Tongue (tissue), 2 donors: Measurements from ENCODE around the gene THAP5. TPM values are rescaled to one million over a fixed set of nuclear protein-coding genes. Genes with fewer than 3 reads are reported as not detected.
"Not testable (repeated sequence)": the region's sequence is repeated elsewhere in the genome, so short reads cannot be mapped to it uniquely, and the experiment has no call there.

Experiments
- DNase-seq: peaks from one replicate; pipeline ENCODE4 v3.0.0-alpha.2; 2015
- total RNA-seq: library from RNA; depleted of rRNA; stranded (reverse); fragments of >200 nt; gene quantifications from one replicate; pipeline ENCODE4 v1.2.3, GENCODE V29; 2014

Gene THAP5
- total RNA-seq, 1 donor from 2014 or later, result 37.5 TPM

- no peak for DNase-seq
Observed at GRCh38 chr7:108584211-108584610, 14.7 kb upstream of the THAP5 start.

- DNase-seq, result no peak
Observed at GRCh38 chr7:108581655-108582491, 12.4 kb upstream of the THAP5 start.

- no peak for DNase-seq
Observed at GRCh38 chr7:108580298-108580697, 10.8 kb upstream of the THAP5 start.

- DNase-seq, result no peak
Observed at GRCh38 chr7:108578937-108579336, 9.4 kb upstream of the THAP5 start.

GRCh38 chr7:108576116-108576515, 6.6 kb upstream of the THAP5 start:
- DNase-seq, result no peak

- DNase-seq, result no peak
Observed at GRCh38 chr7:108575156-108575555, 5.7 kb upstream of the THAP5 start.

- no peak for DNase-seq
Observed at GRCh38 chr7:108572480-108572879, 3.0 kb upstream of the THAP5 start.

- peak; percentile 54 for DNase-seq
Observed at GRCh38 chr7:108570146-108570755, 745 bp upstream of the THAP5 start.

- peak; percentile 5 for DNase-seq
Observed at GRCh38 chr7:108568801-108569380, 615 bp downstream of the THAP5 start.

- DNase-seq, result no peak
Observed at GRCh38 chr7:108565987-108566386, 3.5 kb downstream of the THAP5 start.

- no peak for DNase-seq
Observed at GRCh38 chr7:108561047-108561619, 8.4 kb downstream of the THAP5 start.

- DNase-seq, result no peak
Observed at GRCh38 chr7:108559253-108559652, 10.3 kb downstream of the THAP5 start.

- no peak for DNase-seq
Observed at GRCh38 chr7:108557617-108558016, 11.9 kb downstream of the THAP5 start.

- no peak for DNase-seq
Observed at GRCh38 chr7:108557191-108557590, 12.3 kb downstream of the THAP5 start.

- DNase-seq, result not testable (repeated sequence)
Observed at GRCh38 chr7:108556665-108557064, 12.8 kb downstream of the THAP5 start.

- not testable (repeated sequence) for DNase-seq
Observed at GRCh38 chr7:108548141-108548896, 21.2 kb downstream of the THAP5 start.

GRCh38 chr7:108541478-108541877, 28.0 kb downstream of the THAP5 start:
- DNase-seq, result no peak

GRCh38 chr7:108538685-108539084, 30.8 kb downstream of the THAP5 start:
- DNase-seq, result not testable (repeated sequence)

- DNase-seq, result not testable (repeated sequence)
Observed at GRCh38 chr7:108538236-108538635, 31.3 kb downstream of the THAP5 start.

- no peak for DNase-seq
Observed at GRCh38 chr7:108537229-108537628, 32.3 kb downstream of the THAP5 start.

- DNase-seq, result no peak
Observed at GRCh38 chr7:108535744-108536143, 33.8 kb downstream of the THAP5 start.

- no peak for DNase-seq
Observed at GRCh38 chr7:108535257-108535656, 34.2 kb downstream of the THAP5 start.
